HG02759 (cell line): Measurements from ENCODE around the gene PTPRG.

ENCODE experiments used
- ATAC-seq: cut with Tn5 transposase; IDR thresholded peaks from one replicate; pipeline ENCODE4 v1.9.1; 2021; ENCODE audit warnings: mild to moderate bottlenecking, moderate library complexity; ENCODE audit not compliant: unreplicated experiment

PTPRG gene

DNA sequence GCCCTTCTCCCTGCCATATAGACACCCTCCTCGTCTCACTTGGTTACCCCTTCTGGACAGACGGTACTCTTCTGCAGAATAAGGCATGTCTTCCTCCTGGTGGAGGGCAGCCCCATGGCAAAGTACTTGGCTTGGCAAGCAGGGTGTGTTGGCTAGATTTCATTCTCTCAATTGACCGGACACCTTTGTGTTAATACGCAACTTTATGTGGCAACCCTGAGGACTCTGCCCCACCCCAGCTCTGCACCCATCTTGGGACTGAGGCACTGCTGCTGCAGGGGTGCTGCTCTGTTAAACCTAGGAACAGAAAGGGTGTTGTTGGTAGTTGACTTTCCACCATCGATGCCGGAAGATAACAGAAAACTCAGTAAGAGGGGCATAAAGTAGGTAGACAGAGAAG is 55.2 kb downstream of the PTPRG start:
- ATAC-seq: no peak

DNA sequence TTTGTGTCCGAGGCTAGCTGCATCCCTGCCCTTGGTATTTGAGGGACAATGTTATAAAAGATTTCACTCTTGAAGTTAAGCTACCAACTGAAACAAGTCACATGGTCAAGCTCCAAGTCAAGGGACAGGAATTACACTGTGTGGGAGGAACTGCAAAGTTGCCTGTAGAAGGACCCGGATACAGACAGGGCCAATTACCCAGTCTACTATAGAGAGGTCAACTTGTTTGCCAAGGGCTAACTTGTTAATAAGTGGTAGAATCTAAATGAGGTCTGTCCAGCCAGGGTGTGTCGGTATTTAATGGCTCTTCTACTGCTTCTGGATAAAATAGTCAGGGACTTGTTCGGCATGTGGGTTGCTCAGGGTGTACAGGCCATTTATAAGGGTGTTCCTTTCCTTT is 55.7 kb downstream of the PTPRG start:
- ATAC-seq: no peak

DNA sequence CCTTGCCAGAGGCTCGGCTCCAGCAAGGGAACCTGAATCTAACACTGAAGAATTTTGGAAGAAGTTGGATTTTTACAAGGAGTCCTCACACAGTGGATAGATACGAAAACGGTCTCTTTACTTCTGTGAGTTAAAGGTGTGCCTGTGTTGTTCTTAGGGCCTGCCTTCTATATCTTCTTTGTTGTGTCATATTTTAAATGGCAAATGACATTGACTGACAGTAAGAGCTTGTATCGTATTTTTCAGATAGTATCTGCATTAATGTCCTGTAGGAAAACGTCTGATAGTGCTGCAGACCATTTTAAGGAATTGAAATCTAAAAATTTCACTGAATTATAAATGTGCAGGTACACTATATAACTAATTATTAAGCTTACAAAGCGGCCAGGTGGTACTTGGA is 56.3 kb downstream of the PTPRG start:
- ATAC-seq: no peak

DNA sequence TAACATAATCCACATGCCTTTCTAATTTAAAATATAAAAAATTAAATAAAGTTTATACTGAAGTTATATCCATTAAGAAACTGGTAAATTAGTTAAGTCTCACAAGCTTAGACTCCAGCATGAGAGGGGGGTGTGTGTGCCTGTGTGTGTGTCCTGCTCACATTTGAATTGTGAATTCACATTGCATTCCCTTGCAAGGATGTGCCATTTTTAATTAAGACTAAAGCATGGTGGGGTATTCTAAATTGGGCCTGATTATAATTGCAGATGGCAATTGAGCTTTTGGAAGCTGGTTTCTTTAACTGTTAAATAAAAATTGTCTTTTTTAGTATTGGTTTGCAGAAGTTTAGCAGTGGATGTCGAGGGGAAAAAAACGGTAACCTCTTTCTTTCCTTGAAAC is 56.9 kb downstream of the PTPRG start:
- no peak for ATAC-seq

DNA sequence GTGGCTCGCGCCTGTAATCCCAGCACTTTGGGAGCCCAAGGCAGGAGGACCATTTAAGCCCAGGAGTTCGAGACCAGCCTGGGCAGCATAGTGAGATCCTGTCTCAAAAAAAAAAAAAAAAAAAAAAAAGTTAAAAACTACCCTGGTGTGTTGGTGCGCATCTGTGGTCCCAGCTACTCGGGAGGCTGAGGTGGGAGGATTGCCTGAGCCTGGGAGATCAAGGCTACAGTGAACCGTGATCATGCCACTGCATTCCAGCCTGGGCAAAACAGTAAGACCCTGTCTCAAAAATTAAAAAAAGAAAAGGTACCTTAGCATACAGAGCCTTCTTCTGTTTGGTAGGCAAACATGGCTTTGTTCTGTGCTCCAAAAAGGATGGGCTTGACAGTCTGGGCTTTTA is 57.5 kb downstream of the PTPRG start:
- ATAC-seq: no peak

DNA sequence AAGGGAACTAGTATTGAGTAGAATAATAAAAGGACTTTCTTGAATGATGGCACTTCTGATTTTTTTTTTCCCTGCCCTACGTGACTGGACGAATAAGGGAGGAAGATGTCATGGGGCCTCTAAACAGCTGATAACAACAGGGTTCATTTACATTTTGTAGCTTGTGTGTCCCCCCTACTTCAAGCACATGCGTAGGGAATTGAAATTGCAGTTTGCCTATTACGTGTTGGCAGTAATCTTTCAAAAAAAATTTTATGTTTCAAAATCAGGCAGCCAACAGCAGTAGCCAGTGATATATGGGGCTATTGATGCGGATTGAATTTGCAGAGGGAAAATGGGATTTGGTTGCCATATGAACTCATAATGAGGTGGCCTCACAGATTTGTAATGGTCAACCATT is 58.7 kb downstream of the PTPRG start:
- no peak for ATAC-seq

DNA sequence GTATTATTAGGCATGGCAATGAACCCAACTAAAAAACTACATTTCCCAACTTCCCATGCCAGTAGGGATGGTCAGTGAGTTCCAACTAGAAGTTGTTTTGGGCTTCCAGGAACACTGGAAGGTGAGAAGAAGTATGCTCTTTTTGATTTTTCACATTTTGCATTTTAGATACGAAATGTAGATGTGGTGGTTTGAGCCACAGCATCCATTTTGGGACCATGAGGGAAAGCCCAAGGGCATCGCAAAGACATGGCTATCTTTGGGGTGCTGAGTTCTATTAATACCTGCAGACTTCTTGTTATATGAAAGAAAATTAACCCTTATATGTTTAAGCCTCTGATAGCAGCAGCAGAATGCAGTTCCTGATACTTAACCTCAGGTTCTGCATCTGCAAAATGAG is 62.9 kb downstream of the PTPRG start:
- ATAC-seq: no peak

DNA sequence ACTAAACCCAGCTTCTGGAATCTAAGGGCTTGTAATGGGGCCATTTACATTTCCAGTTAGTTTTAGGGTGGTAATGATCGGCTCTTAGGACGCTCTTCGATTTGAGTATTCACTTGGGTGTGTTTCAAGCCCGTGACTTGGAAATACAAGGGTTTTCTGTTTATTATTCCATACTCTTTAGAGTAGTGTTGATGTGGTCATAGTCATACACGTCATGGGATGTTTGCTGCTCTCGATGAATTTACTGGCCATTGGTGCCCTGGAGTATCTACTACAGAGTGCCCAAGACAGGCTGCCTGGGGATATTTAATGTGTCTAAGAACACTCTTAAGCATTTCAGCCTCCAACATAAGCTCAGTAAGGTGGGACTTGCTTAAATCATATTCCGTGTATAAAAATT is 64.1 kb downstream of the PTPRG start:
- ATAC-seq: no peak

DNA sequence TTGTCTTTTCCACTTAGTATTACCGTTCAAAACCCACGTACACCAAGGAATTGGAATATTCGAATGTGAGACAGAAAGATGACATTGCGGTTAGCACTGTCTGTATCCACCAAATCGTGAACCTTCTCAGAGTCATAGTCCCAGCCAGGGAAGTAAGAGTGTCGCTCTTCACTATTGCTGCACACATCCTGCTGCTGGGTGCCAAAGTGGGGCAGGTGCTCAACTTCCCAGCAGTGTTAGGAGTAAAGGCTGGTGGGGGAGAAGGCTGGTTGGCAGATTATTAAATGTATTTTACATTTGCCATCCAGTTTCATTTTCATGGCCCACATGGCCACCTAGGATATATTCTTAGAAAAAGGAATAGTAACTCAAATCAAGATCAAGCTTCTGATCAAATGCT is 65.1 kb downstream of the PTPRG start:
- no peak for ATAC-seq

DNA sequence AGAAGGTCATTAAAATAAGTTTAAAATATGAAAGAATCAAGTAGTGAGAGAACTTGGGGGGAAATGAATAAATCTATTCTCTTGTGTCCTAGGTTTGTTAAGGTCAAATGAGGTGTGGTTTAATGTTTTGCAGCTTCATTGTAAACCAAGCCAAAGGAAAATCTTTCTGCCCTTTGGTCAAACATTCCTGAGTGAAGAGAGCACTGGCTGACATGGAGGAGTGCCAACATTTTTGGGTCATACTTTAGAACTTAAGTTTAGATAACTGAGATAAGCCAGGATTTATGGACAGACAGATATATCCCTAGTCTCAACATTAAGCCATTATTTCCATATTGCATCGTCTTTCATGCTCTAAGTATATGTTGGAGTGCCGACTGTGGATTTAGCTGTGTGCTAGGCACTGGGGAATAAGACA is 66.4 kb downstream of the PTPRG start:
- ATAC-seq: no peak

DNA sequence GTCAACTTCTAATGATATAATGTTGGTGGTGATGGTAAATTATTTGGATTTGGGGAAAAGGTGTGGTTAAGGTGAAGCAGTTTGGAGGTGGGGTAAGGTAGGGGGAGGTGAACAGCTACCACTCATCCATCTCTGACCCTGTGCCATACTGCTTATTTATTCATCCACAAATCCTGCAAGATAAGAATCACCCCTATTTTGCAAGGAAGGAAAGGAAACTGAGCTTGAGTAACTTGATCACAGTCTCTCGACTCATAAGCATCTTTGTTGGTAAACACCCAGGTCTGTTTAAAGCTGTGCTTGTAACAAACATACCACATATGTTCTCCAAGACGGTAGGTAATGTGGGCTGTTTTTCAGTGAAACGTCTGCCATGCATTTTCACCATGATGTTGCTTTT is 67.3 kb downstream of the PTPRG start:
- ATAC-seq: no peak

DNA sequence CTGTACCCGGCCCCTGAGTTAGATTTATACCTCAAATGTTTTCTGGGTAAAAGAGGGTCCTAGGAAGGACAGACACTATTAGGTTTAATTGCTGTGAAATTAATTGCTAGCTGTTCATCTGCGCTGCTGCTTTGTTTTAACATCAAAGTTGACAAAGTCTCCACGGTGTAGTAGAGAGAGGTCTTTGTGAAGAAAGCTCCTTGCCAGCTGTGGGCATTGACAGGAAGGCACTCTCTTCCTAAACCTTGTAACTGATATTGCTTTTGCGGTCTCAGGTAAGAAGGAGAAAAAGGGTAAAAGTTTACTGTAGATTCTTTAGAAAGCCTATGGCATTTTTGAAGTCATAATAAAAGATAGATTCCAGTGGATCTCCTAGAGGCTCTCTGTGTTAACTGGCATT is 68.1 kb downstream of the PTPRG start:
- ATAC-seq: no peak

DNA sequence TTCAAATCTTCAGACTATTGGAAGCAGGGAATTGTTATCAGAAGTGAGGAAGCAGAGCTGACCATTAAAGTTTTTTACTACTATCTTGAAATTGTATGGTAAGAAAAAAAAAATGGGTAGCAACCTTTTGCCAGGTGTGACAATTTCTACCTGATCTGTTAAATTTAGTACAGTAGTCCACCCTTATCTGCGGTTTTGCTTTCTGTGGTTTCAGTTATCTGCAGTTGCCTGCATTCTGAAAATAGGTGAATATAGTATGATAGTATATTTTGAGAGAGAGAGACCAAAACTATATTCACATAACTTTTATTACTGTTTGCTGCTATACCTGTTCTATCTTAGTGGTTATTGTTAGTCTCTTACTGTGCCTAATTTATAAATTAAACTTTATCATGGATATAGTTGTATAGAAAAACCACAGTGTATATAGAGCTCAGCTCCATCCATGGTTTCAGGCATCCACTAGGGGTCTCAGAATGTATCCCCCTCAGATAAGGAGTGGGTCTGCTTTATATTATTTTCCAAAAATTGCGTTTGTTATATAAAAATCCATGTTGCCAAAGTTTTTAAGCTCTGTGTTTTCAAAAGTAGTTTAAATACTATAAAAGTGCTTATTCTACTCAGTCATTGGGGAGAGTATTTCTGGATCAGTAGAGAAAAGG is 69.9 kb downstream of the PTPRG start:
- ATAC-seq: no peak

DNA sequence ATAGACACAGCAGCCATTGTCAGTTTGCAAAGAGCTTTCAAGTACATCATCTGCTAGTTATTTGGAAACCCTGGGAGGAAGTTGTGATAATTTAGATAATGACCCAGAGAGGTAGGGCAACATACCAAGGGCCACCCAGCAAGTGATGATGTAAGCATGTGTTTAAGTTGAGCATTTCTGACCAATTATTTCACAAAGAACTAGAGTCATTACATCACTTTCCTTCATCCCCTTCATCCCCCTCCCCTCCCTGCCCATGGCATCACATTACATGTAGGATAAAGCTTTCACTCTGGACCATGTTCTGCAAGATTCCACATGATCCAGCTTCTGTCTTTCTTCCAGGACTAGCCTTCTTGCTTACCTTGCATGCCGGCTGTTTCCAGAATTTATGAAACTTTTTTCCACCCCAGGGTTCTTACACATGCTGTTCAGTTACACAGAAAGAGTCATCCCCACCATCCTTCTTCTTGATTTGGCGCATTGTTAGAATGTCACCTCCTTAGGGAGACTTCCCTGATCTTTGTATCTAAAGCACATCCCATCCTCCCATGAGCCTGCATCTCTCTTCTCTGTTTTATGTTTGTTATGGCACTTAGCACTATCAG is 71.3 kb downstream of the PTPRG start:
- ATAC-seq: no peak

DNA sequence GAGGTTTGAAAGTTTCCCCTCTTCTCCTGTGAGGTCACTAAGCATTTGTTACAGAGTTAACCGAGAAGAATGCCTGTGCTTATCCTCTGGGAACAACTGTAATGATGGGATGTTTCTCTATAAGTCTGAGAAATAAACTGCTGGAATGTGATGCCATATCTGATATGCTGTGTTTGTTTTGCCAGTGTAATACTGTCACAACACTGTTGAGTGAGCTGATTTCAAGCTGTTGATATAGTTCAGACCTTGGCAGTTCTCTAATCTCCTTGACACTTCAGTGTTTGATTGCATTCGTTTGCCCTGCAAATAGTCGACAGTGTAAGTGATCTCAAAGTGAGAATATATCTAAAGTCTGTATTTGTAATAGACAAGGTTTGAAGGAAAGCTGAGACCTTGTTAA is 73.3 kb downstream of the PTPRG start:
- ATAC-seq: no peak

DNA sequence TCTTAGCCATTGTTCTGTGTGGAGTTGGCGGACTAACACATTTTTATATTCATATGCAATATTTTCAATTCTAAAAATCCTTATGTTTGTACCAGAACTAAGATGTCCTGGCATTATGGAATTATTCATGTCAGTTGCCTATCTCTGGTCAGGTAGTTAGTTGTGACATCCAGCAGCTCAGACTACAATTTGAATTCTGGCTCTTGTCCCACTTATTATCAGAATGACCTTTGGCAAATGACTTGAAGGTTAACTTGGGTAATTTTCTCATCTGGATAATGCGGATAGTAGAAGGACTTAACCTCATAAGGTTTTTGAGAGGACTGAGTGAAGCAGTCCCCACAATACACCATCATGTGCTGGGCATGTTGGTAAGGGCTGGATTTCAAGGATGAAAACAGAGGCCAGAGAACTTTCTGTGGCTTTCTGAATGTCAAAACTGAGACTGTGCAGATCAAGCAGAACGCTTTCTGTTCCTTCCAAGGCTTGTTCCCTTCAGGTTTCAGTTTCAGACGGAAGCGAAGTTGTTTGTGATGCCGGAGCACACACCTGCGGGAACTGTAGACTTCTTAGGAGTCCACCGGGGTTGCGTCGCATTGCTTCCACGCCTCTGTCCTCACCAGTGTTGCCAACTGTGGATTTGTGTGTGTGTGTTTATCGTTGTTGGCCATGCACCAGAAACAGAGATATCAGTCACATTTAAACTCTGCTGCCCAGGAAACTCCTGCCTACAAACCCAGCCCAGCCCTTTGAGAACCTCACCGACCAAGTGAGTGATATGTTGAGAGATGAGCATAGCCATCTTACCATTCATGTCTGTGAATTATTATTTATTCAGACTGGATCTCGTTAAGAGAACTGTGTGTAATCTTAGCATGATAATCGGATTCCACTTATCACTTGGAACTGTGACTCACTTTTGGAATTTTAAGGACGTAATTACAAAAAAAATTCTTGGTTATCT is 76.0 kb downstream of the PTPRG start:
- ATAC-seq: no peak

DNA sequence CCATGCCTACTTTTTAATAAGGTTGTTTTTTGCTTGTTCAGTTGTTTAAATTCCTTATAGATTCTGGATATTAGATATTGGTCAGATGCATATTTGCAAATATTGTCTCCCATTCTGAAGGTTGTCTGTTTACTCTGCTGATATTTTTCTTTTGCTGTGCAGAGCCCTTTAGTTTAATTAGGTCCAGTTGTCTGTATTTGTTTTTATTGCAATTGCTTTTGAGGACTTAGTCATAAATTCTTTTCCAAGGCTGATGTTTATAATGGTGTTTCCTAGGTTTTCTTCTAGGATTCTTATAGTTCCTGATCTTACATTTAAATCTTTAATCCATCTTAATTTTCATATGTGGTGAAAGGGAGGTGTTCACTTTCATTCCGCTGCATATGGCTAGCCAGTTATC is 77.4 kb downstream of the PTPRG start:
- ATAC-seq: no peak

DNA sequence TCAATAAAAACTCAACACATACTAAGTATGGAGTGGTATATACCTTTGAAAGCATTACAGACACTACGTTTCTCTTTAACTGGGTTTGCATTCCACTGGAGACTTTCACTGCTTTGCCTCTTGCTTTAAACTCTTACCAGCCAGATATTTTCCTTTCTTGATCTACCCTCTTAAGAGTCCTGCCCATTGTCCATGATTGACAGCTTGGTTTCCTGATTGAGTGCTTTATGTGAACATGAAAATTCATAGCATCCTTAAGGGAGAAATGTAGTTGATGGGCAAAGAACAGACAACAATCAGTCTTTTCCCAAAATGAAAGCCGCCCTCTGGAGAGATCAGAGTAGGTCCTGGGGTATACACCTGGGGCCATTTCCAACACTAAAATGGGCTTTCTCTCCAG is 78.6 kb downstream of the PTPRG start:
- ATAC-seq: no peak

DNA sequence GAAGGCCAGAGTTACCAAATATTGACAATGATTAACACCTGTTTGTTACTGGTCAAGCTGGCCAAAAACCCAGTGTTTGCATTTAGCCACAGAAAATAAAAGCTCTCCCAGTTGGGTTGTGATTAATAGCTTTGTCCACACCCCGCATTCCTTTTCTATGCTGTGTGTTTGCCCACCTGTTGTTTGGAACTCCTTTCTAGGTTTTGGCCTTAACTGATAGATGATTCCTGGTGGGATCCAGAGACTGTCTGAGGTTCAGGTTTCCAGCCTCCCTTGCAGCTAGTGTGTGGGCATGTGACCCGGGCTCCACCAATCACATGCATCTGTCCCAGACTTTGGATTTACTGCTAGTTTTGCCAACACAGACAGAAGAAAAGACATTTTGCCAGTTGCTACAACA is 83.8 kb downstream of the PTPRG start:
- no peak for ATAC-seq

DNA sequence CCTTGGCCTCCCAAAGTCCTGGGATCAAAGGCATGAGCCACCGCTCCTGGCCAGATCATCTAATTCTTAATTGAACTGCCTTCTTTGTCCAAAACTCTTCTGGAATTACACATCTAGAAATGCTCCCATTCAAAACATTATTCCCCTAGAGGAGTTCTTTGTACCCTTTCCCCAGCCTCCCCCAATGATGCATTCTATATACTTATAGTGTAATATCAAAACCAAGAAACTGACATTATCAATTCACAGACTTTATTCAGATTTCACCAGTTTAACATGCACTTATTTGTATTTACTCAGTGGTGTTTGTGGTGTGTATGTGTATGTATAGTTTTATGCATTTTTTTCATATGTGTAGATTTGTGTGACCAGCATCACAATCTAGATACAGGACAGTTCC is 85.0 kb downstream of the PTPRG start:
- ATAC-seq: no peak

DNA sequence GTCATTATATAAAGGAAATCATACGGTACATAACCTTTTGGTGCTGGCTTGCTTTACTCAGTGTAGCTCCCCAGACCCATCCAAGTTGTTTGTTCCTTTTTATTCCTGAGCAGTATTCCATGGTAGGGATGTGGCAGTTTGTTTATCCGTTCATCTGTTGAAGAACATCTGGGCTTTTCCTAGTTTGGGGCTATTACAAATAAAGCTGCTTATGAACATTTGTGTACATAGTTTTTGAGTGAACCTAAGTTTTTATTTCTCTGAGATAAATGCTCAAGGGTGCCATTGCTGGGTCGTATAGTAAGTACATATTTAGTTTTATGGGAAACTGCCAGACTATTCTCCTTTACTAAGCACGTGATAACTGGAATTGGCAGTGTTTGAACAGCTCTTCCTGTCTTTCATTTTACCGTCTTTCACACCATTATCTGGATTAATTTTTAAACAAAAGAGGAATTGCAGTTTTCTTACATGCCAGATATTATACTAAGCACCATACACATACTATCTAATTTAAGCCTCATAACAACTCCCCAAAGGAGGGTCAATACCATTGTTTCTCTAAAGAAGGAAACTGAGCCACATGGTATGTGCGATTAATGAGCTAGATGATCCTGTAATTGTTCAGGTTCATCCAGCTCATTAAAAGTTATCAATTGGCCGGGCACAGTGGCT is 85.6 kb downstream of the PTPRG start:
- no peak for ATAC-seq
